ENCODE data around the gene SIGLEC6.

SIGLEC6 gene

DNA sequence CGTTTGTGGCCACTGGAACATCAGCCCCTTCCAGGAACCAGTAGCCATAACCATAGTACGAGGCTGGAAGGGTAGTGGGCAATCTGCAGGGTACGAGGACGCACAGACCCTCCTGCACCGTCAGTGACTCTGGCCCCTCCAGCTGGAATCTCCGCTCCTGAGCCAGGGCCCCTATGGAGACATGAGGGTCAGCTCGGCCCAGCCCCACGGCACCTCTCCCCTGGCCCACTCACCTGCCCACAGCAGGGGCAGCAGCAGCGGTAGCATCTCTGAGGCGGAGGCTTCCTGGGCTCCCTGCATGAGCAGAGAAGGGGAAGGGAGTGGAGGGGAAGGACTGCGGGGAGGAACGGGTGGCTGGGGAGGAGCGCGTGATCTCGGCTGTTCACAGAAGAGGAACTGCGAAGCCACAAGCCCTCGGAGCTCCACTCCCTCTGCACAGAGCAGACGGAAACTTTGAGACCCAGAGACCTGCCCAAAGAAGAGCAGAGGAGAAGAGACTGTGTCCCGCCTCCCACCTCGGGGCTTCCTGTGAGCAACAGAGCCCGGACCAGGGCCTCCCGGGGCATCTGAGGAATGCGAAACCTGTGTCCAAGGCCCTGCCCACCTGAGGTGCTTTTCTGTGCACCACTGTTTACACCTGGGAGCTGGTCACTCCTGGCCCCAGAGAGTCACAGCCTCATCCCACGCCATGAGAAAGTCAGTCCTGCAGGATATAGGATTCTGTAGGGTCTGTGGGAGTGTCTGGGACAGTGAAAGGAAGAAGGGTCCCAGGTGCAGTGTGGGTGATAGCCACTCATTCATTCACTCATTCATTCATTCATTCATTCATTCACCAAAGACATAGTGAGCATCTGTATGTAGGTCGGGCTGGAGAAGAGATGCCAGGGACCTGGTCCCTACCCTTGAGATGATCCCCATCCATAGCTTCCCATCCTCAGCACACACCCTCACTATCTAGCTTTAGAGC, at the start of gene SIGLEC6:
SIGLEC6 (minus strand) TSS at position 322 of the 967 bp plus-strand sequence; CDS start at position 300, 22 bp downstream.
- DNase-seq, result no peak

DNA sequence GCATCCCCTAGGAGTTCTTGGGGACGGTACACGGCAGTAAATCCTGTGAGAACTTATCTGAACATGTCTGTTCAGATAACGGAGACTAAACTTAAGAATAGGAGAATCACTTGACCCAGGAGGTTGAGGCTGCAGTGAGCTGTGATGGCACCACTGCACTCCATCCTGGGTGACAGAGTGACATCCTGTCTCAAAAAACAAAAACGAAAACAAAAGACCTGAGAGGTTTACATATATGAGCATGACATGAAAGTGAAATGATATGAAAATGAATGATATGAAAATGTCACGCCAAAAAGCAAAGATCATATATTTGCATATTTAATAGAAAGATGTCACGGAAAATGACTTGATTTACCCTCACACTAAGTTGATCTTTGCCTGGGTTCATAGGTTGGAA, 45.4 kb upstream of the SIGLEC6 start:
- no peak for DNase-seq

GRCh38 chr19:51573331-51573730, 41.9 kb upstream of the SIGLEC6 start:
- DNase-seq, result no peak

GRCh38 chr19:51572908-51573307, 41.4 kb upstream of the SIGLEC6 start:
- no peak for DNase-seq

GRCh38 chr19:51572410-51572809, 40.9 kb upstream of the SIGLEC6 start:
- no peak for DNase-seq

GRCh38 chr19:51571599-51571998, 40.1 kb upstream of the SIGLEC6 start:
- DNase-seq, result no peak

DNA sequence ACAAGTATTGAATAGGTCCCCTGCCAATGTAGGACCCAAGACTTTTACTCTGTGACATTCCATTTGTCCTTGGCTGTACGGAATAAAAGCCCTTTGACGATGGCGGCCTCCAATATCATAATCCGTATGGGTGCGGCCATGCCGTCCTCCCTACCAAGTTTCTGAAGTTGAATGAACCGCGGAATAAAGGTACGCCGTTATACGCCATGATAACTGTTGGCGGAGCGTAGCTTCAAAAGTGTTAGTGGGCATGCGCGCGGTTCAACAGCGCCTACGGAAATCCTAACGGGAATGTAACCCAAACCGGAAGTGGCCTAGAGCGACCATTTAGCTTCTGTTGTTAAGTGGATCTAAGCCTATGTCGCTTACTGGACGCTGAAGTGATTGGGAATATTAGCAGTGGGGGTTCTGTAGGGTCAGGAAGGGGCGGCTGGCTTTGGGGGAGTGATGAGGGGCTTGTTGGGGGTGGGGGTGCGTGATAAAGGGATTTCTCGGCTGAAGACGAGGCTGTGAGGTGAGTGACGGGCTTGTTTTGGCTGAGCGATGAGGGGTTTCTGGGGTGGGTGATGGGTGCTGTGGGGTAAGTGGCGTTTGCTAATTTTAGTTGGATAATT, 39.6 kb upstream of the SIGLEC6 start, which contains the start of gene ZNF175:
ZNF175 (plus strand) TSS at position 322 of the 614 bp plus-strand sequence. CDS start 2,047 bp downstream, outside the sequence.
- DNase-seq, result peak; percentile 92

GRCh38 chr19:51568456-51568855, 37.0 kb upstream of the SIGLEC6 start:
- no peak for DNase-seq

- no peak for DNase-seq
Measured at GRCh38 chr19:51567583-51567982, 36.1 kb upstream of the SIGLEC6 start.

- DNase-seq, result no peak
Measured at GRCh38 chr19:51566489-51567100, 35.1 kb upstream of the SIGLEC6 start.

DNA sequence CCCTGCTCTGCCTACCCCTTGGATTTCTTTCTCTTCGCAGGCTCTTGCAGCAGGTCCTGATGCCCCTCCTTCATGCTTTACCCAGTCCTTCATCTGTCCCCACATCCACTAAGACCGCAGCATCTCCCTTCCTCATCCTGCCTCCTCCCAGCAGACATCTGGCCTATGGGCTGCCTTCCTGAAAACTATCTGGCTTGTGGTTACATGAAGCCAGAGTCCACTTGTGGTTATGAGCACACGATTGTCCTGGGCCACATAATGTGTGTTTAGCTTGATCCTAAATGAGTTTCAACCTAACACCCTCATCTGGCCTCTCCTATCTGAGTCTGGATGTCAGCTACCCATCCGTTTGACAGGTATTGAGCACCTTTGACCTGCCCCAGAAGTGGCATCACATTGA, 34.1 kb upstream of the SIGLEC6 start:
- no peak for DNase-seq

DNA sequence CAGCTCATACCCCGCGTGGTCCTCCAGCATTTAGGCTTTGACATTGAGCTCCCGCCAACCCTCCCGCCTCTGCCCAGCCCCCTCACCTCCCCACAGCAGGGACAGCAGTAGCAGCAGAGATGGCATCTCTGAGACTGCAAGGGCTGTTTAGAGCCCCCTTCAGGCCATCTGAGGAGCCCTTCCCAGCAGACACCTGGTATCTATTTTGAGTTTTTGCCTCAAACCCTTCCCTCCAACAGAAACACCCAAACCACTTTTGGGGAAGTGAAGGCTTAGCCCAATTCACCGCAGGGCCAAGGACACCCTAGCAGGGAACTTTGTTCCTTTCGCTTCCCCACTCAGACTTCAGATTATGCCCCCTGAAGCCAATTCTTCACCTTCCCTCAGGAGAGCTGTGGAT, 33.3 kb upstream of the SIGLEC6 start:
- DNase-seq, result no peak

- DNase-seq, result no peak
Measured at GRCh38 chr19:51560339-51560738, 28.9 kb upstream of the SIGLEC6 start.

GRCh38 chr19:51559240-51559639, 27.8 kb upstream of the SIGLEC6 start:
- no peak for DNase-seq

- DNase-seq, result no peak
Measured at GRCh38 chr19:51552996-51553725, 21.7 kb upstream of the SIGLEC6 start.

DNA sequence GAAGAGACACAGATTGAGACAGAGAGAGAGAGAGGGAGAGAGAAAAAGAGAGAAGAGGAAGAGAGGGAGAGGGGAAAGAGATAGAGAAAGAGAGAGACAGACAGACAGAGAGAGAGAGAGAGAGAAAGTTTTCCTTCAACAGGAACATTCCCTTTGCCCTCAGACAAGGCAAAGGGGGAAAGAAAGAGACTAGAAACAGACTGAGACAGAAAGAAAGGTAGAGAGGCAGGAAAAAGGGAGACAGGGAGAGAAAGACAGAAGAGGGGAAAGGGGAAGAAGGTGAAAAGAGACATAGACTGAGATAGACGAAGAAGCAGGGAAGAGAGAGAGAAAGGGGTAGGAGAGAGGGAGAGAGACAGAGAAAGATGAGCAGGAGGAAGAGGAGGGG, 21.1 kb upstream of the SIGLEC6 start:
- no peak for DNase-seq

GRCh38 chr19:51551673-51552432, 20.4 kb upstream of the SIGLEC6 start:
- DNase-seq, result no peak

DNA sequence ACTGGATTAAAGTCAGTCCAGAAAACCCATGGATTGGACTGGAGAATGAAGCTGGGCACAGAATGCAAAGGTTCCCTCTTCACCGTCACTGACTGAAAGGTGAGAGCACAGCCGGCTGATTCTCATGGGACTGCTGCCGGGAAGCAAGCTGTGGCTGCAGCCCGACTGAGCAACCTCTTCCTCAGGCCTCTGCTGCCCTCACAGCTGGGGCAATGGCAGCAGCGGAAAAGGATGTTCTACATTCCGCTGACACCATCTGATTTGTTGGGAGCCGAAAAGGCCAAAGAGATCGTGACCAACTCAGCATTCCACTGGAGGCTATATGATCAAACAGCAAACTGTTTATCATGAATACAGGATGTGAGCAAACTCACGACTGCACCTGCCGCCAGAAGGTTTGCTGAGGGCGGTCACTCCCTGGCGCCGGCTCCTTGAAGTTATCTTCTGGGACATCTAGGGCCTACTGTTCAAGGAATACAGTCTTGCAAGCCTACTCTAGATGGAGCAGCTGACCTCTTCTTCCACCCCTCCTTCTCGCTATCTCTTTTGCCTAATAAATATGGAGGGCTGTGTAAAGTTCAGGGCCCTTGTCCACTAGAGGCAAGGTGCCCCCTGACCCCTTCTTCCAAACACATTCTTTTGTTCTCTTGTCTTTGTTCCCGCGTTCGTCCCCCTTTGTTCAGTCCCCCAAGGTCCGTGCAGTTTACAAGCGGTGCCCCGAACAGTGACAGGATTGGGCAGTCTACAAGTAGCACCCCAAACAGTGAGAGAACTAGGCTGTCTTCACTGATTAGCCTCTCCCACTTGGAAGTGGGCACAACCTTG, 19.6 kb upstream of the SIGLEC6 start:
- DNase-seq, result no peak

- no peak for DNase-seq
Measured at GRCh38 chr19:51549533-51550324, 18.3 kb upstream of the SIGLEC6 start.

- DNase-seq, result no peak
Measured at GRCh38 chr19:51548891-51549305, 17.4 kb upstream of the SIGLEC6 start.
